Cardiac fibroblast (primary cell): ENCODE data around the gene LRRC8C.

Experiments used
- DNase-seq, 2 donors: peaks; one replicate each; pipeline versions ENCODE4 v3.0.0 to v3.0.0-alpha.2; 2010; ENCODE audit warnings: low read depth in 2 of 2
- H3K4me3 ChIP-seq, 2 donors: replicated peaks in 1 of 2; 1 replicate in 1 of 2; 2 replicates in 1 of 2; pipeline ENCODE4 v1.5.1; 2011; ENCODE audit warnings: low read depth in 2 of 2, low read length in 2 of 2, mild to moderate bottlenecking in 2 of 2, moderate library complexity in 1 of 2
- TF ChIP-seq, protein P1 (sequence below): IDR thresholded peaks from one replicate; pipeline ENCODE4 v1.5.1; 2011; ENCODE audit warnings: low read depth, mild to moderate bottlenecking, low read length, inconsistent platforms

The LRRC8C gene

GRCh38 chr1:89725011-89725370 lies 92.1 kb downstream of the LRRC8C start:
- TF ChIP-seq, protein P1, sequence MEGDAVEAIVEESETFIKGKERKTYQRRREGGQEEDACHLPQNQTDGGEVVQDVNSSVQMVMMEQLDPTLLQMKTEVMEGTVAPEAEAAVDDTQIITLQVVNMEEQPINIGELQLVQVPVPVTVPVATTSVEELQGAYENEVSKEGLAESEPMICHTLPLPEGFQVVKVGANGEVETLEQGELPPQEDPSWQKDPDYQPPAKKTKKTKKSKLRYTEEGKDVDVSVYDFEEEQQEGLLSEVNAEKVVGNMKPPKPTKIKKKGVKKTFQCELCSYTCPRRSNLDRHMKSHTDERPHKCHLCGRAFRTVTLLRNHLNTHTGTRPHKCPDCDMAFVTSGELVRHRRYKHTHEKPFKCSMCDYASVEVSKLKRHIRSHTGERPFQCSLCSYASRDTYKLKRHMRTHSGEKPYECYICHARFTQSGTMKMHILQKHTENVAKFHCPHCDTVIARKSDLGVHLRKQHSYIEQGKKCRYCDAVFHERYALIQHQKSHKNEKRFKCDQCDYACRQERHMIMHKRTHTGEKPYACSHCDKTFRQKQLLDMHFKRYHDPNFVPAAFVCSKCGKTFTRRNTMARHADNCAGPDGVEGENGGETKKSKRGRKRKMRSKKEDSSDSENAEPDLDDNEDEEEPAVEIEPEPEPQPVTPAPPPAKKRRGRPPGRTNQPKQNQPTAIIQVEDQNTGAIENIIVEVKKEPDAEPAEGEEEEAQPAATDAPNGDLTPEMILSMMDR = no peak
- DNase-seq = peak; percentile 80 to 95
- peak overlapping the region in 1 of 2 donors; percentile 24 for H3K4me3 ChIP-seq

GRCh38 chr1:89725631-89726030 lies 92.7 kb downstream of the LRRC8C start:
- H3K4me3 ChIP-seq = no peak overlapping the region
- DNase-seq = no peak
- TF ChIP-seq, protein P1 = no peak

DNA sequence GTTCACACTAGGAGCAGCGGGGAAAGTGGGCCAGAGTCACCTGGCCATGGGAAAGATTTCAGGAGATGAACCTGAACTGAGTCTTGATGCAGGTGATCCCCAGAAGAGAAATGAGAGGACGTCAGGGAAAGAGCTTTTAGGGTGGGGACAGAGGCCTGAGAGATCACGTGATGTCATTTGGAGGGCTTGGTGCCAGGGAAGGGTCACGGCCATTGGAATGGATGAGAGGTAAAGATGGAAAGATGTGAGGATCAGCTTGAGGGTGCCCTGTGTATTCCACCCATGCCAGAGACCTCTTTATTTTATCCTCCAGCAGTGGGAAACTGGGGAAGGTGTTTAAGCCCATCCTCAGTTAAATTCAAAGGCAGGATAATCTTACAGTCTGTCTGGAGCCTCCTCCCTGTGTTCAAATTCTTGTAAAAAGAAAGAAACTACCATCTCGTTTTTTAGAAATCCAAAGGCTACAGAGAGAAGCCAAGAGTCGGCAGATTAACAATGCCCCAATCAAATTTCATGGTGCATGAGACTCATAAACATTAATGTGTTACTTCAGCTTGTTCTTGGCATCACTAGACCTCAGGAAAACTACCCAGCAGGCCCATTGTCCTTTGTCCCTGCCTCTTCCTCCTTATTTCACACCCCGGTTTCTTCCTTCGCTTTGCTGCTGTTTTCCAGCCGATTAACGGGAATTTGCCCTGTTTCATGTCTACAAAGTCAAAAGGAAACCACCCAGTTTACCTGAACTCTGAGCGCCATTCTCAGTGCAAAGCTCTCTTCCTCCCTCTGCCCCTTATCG lies 94.8 kb downstream of the LRRC8C start:
- H3K4me3 ChIP-seq = no peak overlapping the region
- no peak for DNase-seq
- TF ChIP-seq, protein P1 = no peak

GRCh38 chr1:89728381-89728780 lies 95.5 kb downstream of the LRRC8C start:
- DNase-seq = no peak
- no peak overlapping the region for H3K4me3 ChIP-seq
- TF ChIP-seq, protein P1 = no peak

DNA sequence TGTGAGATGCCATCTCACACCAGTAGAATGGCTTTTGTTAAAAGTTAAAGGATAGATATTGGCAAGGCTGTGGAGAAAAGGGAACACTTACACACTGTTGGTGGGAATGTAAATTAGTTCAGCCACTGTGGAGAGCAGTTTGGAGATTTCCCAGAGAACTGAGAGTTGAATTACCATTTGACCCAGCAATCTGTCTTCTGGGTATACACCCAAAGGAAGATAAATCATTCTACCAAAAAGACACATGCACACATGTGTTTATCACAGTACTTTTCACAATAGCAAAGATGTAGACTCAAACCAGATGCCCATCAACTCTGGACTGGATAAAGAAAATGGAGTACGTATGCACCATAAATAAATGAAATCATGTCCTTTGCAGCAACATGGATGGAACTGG lies 99.3 kb downstream of the LRRC8C start:
- TF ChIP-seq, protein P1 = no peak
- DNase-seq = no peak

GRCh38 chr1:89732643-89733222 lies 99.8 kb downstream of the LRRC8C start:
- TF ChIP-seq, protein P1 = no peak
- no peak for DNase-seq
- H3K4me3 ChIP-seq = no peak overlapping the region

More for the DNA sequence above, 99.3 kb downstream of the LRRC8C start:
- no peak overlapping the region for H3K4me3 ChIP-seq
